GM12864 (cell line): ENCODE results near the gene GSE1.

Source experiments
- DNase-seq: peaks from one replicate; pipeline ENCODE4 v3.0.0-alpha.2; 2011; ENCODE audit warnings: low read depth
- H3K4me3 ChIP-seq: 2 replicates; pipeline ENCODE4 v1.5.1; 2011; ENCODE audit warnings: mild to moderate bottlenecking, low read depth, low read length, control low read depth
- TF ChIP-seq, protein P1 (sequence below): IDR thresholded peaks from 2 replicates; pipeline ENCODE4 v1.5.1; 2011; ENCODE audit warnings: low read depth, mild to moderate bottlenecking, moderate library complexity, low read length, control low read depth, inconsistent platforms; ENCODE audit errors: missing control alignments

GSE1 gene

DNA sequence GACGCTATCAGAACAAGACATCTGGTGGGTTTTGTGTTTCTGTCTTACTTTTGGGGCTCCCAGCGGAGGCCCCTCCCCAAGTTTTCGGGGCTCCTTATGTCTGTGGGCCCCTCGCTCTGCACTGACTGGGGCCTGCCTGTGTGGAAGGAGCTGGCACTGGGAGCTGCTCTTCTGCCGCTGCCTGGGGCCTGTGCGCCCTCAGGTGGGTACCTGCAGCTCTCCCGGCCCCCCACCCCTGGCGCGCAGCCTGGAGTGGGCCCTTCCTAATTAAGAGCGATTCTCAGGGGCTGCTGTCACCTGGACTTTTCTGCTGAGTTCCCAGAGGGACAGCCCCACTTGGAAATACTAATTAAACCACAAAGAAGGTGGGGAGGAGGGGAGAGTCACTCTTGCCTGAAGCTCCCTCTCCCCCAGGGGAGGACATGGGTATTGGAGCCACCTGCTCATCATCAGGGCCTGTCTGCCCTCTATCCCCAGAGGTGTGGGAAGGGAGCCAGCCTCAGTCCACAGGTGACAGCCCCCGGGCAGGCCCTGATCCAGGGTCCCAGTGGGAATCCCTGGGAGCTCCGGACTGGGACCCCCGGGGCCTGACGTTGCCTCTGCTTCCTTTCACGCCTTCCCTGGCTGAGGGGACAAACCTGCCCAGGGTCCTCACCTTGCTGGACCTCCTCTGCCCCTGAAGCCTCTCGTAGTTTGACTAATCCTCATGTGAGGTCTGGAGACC is 36.5 kb downstream of the GSE1 start:
- TF ChIP-seq, protein P1, sequence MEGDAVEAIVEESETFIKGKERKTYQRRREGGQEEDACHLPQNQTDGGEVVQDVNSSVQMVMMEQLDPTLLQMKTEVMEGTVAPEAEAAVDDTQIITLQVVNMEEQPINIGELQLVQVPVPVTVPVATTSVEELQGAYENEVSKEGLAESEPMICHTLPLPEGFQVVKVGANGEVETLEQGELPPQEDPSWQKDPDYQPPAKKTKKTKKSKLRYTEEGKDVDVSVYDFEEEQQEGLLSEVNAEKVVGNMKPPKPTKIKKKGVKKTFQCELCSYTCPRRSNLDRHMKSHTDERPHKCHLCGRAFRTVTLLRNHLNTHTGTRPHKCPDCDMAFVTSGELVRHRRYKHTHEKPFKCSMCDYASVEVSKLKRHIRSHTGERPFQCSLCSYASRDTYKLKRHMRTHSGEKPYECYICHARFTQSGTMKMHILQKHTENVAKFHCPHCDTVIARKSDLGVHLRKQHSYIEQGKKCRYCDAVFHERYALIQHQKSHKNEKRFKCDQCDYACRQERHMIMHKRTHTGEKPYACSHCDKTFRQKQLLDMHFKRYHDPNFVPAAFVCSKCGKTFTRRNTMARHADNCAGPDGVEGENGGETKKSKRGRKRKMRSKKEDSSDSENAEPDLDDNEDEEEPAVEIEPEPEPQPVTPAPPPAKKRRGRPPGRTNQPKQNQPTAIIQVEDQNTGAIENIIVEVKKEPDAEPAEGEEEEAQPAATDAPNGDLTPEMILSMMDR: no peak
- no peak for DNase-seq
- no peak overlapping the region for H3K4me3 ChIP-seq

DNA sequence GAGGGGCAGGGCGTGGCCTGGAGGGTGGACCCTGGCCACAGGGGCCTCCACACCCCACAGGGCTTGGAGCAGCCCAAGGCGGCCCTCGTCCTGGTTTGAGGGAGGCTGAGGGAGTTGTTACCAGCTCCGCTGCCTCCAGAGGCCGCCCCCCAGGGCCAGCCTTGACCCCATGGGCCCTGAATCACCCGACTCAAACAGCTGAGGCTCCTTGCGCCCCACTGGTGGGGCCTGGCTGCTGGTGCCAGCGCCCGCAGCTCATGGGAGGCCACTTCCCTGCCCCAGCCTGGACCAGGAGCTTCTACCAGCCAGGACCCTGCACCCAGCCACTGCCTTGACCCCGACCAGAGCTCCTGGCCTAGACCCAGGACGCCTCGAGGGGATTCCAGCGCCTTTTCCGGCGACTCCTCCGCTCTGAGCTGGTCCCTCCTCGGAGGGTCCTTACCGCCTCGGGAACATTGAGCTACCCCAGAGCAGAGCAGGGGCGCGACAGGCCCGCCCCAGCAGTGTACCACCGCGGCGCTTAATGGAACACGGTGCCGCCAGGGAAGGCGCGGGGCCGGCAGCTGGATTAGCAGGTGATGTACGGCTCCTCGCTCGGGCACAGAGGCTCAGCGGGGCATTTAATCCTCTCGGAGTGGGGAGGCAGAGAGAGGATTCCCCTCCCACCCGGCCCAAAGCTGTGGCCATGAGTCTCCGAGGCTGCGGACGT is 37.2 kb downstream of the GSE1 start:
- DNase-seq: no peak
- TF ChIP-seq, protein P1: no peak
- H3K4me3 ChIP-seq: no peak overlapping the region

DNA sequence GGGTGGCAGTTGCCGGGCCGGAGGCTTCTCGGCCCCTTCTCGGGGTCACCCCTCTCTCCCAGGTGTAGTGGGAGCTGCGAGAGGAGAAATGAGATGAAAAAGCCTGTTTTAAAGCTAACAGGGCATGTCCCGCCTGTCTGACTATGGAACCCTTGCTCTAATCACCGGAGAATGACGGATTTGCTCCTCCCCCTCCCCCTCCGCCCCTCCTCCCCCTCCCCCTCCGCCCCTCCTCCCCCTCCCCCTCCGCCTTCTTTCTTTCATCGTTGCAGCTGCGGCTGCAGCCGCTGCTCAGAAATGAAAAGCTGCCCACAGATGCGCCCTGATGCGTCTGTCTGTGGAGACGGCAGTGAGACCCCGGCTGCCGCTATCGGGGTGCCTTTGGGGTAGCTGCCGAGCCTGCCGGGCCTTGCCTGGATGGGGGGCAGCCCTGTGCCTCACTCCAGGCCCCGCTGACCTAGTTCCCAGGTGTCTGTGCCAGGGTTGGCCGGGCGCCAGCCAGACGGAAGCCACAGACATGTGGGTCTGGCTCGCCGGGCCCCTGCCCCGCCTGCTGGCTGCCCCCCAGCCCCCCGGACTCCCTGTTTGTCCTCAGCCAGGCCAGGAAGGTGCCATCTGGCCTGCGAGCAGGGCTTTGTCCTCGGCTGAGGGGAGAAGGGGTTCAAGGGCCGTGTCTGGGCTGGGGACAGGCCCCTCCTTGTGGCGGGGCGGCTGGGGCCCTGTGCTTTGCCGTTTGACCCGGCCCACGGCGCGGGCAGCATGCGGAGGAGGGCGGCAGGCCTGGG is 37.9 kb downstream of the GSE1 start:
- TF ChIP-seq, protein P1: no peak
- no peak for DNase-seq
- no peak overlapping the region for H3K4me3 ChIP-seq

DNA sequence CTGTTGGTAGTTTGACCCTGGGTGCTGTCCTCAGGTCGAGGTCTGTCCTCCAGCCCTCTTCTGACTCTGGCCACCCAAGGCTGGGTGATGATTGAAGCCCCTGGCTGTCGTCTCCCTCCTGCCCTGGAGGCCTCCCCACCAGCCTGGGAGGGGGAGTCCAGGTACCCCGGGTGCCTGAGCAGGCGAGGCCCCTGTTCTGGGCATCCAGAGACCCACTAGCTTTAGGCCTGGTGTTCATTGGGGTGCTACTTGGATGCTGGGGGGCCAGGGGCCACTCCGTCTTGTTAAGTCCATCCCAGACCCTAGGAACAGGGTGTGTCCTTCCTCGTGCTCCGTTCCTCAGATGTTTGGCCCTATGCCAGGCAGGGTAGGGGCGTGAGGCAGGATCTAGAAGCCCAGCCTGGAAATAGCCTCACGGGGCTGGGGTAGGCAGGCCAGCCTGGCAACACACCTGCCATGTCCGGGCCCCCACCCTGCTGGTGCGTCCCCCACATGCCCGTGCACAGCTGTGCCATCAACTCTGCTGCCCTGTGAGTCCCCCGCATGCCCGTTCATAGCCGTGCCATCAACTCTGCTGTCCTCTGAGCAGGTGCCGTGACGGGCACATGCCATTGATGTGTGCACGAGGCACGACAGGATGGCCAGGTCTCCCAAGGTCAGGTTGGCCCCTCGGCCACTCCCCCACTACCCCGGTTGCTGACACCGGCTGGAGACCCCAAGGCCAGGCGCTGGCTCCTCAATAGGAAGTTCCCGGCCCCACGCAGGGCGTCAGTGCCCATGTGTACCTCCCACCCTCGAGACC is 38.7 kb downstream of the GSE1 start:
- TF ChIP-seq, protein P1: no peak
- no peak overlapping the region for H3K4me3 ChIP-seq
- DNase-seq: no peak

DNA sequence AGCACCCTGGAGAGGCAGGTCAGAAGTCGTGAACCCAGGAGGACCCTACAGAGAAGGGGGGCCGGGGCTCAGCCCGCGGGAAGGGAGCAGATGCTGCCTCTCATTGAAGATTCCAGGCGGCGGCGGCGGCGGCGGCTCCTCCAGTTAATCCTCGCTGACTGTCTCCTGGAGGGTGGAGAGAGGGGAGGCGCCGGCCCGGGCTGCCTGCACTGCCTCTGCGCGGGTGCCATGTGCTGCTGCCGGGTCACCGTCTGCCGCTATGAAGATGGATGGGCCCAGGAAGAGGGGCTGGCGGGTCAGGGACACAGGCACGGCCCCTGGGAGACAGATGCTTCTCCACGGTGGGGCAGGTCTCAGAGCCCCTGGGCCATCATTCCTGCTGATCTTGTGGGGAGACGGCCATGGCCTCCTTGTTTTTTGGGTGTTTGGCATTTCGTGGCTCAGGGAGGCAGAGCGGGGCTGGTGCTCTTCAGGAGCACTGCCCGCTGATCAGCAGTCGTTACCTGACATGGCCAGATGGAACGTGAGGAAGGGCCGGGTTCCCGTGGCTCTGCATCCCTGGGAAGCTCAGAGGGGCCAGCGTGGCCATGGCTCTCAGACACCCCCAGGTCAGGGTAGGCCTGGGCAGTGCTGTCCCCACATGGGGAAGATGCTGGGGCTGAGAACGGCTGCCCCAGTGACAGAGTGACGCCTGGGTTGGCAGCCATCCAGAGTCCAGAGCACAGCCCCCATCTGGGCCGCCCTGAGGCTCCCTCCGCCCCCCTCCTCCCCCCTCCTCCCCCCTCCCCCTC is 39.5 kb downstream of the GSE1 start:
- H3K4me3 ChIP-seq: no peak overlapping the region
- no peak for DNase-seq
- TF ChIP-seq, protein P1: no peak

DNA sequence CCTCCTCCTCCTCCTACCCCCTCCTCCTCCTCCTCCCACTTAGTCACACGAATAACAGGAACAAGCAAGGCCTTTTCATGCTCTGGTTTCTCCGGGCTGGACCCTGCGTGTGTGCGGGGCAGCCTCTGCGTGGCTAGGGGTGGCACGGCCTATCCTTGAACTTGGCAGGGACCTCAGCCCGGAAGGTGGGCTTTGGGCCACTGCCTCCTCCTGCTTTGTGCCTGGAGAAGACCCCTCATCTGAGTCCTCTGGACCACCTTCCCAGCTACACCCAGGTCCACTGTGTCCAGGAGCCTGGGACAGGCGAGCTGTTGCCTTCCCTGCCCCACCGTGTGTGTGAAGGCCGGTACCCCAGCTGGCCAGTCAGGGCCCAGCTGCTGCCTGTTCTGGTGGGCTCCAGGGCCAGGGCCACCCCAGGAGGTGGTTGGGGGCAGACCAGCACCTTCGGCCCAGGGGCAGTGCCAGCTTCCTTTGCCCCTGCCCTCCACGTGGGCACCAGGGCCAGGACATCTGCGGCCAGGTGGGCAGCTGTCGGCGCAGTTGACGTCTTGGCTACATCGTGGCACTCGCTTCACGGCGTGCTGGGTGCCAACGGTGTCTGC is 40.3 kb downstream of the GSE1 start:
- no peak overlapping the region for H3K4me3 ChIP-seq
- DNase-seq: no peak
- TF ChIP-seq, protein P1: no peak
